ENCODE data around the gene ATF7IP.
"Not testable (repeated sequence)": the region's sequence is repeated elsewhere in the genome, so short reads cannot be mapped to it uniquely, and the experiment has no call there.

Gene ATF7IP

DNA sequence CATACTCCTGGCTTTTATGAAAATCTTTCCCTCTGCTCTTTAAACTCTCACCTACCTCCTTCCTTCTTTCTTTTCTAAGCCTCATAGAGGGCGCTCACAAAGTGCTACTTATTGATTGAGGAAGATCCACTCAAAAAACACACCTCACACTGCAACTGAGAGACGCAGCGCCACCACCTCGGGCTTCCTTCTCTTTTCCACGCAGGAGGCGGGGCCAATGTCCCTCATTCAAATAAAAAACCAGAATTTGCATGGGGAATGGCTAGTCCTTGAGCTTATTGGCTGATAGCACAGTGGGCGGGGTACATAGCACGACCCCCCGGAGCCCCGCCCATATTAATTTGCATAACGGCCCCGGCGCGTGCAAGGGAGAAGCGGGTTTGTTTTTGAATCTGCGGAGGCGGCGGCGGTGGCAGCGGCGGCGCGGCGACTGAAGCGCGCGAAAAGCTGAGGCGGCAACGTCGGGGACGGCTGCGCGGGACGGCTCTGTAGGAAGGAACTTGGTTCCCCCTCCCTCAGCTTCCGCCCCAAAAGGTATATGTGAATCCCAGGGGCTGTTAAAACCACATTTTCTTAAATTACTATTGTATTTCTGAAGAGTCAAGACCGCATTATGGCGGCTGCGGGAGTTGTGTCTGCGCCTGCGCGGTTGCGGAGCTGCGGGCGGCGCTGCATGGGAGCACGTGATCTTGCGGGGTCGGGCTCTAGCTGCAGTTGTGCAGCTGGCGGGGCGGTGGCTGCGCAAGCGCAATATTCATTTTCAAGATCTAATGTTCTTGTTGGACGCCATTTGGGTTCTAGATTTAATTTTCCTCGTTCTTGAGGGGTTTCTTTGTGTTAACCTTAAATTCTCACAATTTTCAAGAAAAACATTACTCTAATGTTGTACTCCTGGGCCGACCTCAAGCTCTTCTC lies at the start of gene ATF7IP:
Gene ATF7IP (plus strand): TSS at position 389 of the 915 bp plus-strand sequence. CDS start 58,234 bp downstream, outside the sequence.
- DNase-seq, result peak; percentile 93

GRCh38 chr12:14317362-14318146 lies 47.9 kb upstream of the ATF7IP start:
- DNase-seq, result no peak

- not testable (repeated sequence) for DNase-seq
These were observed 45.6 kb upstream of the ATF7IP start for GRCh38 chr12:14319704-14320427.

- no peak for DNase-seq
These were observed 43.1 kb upstream of the ATF7IP start for GRCh38 chr12:14322403-14322802.

DNA sequence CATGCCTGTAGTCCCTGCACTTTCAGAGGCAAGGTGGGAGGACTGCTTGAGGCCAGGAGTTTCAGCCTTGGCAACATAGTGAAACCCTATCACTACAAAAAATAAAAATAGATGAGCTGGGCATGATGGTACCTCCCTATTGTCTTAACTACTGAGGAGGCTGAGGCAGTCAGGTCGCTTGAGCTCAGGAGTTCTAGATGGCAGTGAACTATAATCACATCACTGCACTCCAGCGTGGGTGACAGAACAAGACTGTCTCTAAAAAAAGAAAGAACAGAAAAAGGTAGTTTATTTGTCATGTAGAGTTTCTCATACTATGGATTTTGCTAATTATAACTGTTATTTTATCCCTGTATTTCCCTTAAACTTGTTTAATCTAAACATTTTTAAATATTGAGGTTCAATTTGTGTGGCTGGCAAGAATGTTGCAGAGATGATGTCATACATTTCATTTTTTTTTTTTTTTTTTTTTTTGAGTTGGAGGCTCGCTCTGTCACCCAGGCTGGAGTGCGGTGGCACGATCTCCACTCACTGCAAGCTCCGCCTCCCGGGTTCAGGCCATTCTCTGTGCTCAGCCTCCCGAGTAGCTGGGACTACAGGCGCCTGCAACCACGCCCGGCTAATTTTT lies 39.7 kb upstream of the ATF7IP start:
- DNase-seq, result no peak

DNA sequence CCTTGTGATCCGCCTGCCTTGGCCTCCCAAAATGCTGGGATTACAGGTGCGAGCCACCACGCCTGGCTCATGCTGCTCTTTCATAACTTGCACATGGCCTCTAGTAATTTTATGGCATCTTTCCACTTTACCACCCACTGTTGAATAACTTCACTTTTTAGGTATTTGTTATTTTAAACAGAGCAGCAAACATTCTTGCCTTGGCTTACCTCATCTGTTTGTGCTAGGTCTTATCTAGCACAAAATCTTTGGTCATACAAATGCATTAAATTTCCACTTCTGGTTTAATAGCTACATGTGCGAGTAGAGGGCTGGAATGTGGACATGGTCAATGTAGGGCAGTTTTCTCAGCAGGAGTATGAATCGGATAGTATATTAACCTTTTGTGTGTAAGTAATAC lies 38.8 kb upstream of the ATF7IP start:
- DNase-seq, result no peak

DNA sequence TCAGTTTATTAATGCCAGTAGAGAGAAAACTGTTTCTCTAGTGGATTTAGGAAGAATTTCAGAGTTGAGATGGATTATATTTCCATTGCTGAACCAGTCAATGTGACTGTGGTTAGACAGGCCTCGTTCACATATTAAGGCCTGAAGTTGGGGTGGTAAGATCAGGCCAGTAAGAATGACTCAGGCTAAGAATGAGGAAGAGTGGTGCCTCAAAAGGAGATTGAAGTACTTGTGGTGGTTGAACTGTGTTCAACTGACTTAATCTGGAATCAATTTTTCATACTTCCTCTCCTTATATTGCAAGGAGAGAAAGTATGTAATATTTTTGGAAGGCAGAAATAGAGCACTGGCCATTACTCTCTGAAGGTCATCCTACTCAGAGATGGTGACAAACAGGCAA lies 37.8 kb upstream of the ATF7IP start:
- peak; percentile 81 for DNase-seq

DNA sequence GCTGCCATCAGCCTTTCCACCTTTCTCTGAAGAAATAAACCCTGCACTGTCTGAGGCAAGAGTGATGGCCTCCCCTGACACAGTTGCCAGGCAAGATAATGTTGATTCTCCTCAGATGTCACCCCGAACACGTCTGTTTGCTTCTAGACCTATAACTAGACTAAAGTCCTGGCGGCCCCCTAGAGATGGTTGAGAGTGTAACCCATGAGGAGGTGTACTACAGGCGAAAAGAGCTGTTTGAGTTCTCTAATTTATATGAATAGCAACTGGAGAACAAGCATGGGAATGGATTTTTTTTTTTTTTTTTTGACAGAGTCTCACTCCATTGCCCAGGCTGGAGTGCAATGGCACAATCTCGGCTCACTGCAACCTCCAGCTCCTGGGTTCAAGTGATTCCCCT lies 33.0 kb upstream of the ATF7IP start:
- no peak for DNase-seq

- DNase-seq, result no peak
These were observed 25.1 kb upstream of the ATF7IP start for GRCh38 chr12:14340371-14340770.

GRCh38 chr12:14351524-14351923 lies 14.0 kb upstream of the ATF7IP start:
- not testable (repeated sequence) for DNase-seq

GRCh38 chr12:14352066-14352465 lies 13.4 kb upstream of the ATF7IP start:
- DNase-seq, result not testable (repeated sequence)

GRCh38 chr12:14354665-14355064 lies 10.8 kb upstream of the ATF7IP start:
- not testable (repeated sequence) for DNase-seq

DNA sequence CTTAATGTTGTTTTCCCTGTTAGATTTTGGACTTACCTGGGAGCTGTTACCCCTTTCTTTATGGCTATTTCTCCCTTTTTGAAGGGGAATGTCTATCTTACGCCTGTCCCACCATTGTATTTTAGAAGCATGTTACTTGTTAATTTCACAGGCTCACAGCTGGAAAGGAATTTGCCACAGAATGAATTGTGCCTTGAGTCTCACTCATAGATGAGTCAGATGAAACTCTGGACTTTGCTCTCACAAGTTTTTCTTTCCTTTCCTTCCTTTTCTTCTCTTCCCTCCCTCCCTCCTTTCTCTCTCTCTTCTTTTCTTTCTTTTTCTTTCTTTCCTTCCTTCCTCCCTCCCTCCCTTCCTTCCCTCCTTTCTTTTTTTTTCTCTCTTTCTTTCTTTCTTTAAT lies 9.3 kb upstream of the ATF7IP start:
- DNase-seq, result no peak

- no peak for DNase-seq
These were observed 8.0 kb upstream of the ATF7IP start for GRCh38 chr12:14357486-14357885.

DNA sequence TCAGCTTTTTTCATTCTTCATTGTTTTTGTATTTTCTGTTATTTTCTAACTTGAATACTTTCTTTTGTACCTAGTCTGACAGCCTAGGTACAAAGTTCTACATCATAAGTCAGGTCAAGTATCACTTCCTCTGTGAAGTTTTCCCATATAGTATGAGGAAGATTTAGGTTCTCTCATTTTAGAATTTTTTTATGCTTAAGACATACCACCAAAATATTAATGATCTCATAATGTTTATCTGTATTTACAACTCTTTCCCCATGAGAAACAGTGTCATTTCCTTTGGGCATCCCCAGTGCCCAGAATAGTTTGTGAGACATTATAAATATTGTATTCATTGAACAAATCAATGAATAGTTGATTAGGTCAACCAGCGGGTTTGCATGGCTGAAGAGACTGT lies 3.1 kb upstream of the ATF7IP start:
- no peak for DNase-seq

DNA sequence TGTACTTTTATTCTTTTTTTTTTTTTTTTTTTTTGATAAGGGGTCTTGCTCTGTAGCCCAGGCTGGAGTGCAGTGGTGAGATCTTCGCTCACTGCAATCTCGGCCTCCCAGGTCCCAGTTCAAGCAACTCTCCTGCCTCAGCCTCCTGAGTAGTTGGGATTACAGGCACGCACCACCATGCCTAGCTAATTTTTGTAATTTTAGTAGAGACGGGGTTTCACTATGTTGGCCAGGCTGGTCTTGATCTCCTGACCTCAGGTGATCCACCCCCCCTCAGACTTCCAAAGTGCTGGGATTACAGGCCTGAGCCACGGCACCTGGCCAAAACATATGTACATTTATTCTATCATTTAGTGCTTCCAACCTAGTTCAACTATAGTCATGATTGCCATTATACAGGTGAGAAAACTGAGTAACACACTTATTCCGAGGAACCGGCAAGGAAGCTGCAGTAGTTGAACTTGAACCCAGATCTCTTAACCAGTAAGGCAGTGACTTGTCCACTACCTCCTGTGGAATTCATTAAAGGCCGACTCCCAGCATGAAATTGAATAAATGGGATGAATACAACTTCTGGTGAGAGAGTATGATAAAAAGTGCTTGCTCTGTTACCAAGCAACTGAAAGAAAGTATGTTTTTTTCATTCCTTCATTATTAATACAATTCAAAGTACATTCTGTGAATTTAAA lies 755 bp upstream of the ATF7IP start:
- DNase-seq, result no peak

DNA sequence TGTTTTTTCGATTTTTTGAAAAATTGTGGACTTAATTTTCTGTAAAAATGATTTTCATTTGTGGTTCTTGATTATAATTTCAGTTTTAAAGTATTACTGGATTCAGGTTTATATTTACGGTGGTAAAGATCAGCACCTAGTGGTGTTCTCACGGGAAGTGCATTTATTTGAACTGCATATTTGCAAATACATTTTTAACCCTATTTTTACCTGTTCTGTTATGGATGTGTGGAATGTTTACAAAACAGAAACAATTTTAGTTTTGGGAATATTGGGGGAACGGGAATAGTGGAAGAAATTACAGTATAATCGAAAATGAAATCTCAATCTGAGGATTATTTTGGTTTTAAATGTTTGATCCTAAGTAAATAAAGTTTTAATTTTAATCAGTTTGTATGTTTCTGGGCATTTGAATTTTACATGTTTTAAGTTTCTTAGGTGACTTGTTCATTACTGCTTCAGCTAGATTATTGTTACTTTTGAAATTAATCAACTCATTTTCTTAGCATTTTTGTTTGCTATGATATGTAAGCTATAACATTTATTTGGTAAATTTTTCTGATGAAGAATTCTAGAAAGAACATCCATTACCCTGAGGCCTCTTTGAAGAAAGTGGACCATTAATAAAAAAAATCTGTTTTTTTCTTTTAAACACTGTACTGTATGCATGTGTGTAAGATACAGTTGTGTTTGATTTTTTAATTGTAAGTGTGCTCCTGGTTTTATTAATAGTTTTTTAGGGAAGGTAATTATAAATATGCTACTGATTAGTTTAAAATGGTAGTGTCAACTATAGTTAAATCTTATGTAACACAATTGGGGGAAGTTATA lies 942 bp downstream of the ATF7IP start:
- no peak for DNase-seq

GRCh38 chr12:14367040-14367661 lies 1.7 kb downstream of the ATF7IP start:
- peak; percentile 93 for DNase-seq

DNA sequence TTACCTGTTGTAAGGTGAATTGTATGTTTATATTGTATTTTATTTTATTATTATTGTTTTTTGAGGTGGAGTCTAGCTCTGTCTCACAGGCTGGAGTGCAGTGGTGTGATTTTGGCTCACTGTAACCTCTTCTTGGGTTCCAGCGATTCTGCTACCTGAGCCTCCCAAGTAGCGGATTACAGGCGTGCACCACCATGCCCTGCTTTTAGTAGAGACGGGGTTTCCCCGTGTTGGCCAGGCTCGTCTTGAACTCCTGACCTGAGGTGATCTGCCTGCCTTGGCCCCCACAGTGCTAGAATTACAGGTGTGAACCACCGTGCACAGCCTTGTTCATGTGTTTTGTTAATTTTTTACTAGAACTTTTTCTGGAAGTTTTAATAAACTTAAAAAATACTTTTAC lies 3.8 kb downstream of the ATF7IP start:
- no peak for DNase-seq

GRCh38 chr12:14373217-14373616 lies 7.7 kb downstream of the ATF7IP start:
- DNase-seq, result no peak

DNA sequence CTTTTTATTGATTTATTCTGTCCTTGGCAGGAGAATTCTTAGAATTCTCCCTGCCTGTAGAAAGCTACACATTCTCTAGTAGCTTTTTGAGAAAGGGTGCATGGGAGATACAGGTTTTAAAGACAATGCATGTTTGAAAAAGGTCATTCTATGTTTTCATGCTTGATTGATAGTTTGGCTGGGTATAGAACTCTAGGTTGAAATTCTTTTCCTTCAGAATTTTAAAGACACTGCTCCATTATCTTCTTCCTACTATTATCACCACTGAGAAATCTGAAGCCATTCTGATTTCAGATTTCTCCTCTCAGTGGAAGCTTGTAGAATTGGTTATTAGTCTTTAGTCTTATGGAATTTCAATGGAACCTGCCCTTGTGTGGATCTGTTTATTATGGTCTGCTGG lies 14.0 kb downstream of the ATF7IP start:
- no peak for DNase-seq
